GM12892 (cell line): ENCODE measurements around the gene CSH1.
"Not testable (repeated sequence)": the region's sequence is repeated elsewhere in the genome, so short reads cannot be mapped to it uniquely, and the experiment has no call there.

ENCODE experiments used
- POLR2A ChIP-seq: IDR thresholded peaks from 2 replicates; pipeline ENCODE4 v1.6.1; 2011; ENCODE audit warnings: low read depth, low read length, control low read depth
- POLR2AphosphoS5 ChIP-seq: IDR thresholded peaks from 2 replicates; pipeline ENCODE4 v1.6.1; 2011; ENCODE audit warnings: low read depth, low read length, control low read depth

GRCh38 chr17:63866625-63867024 is 29.7 kb downstream of the CSH1 start:
- not testable (repeated sequence) for TF ChIP-seq POLR2AphosphoS5, POLR2A
